ENCODE data around the gene NEURL1B. TPM values are rescaled to one million over a fixed set of nuclear protein-coding genes. Genes with fewer than 3 reads are reported as not detected.

The NEURL1B gene
- total and polyA plus RNA-seq, 4 donors: 1.5 to 10.0 (median 5.5) TPM

GRCh38 chr5:172637110-172637580, 3.9 kb upstream of the NEURL1B start:
- Histone ChIP-seq H3K27me3 (ENCODE audit: control insufficient read depth in 4 of 4, insufficient read depth in 4 of 4, low read length in 3 of 4) (no peaks in the 10 kb centered on the region), H3K9me3 (ENCODE audit: control insufficient read depth in 4 of 4, low read length in 3 of 4) (no peaks in the 10 kb centered on the region), H3K9ac (ENCODE audit: low read depth in 1 of 2, low read length in 2 of 2) (no peak overlapping the region), H3K4me3 (ENCODE audit: low read depth in 1 of 3, low read length in 3 of 3) (no peak overlapping the region), H3K4me1 (ENCODE audit: control insufficient read depth in 4 of 4, insufficient read depth in 4 of 4, low read length in 3 of 4) (peaks cover 5 to 20% (median 11%) of the 10 kb centered on the region in 4 donors), H3K27ac (ENCODE audit: low read depth in 1 of 2, low read length in 2 of 2) (no peak overlapping the region), H3K36me3 (ENCODE audit: control insufficient read depth in 4 of 4, insufficient read depth in 3 of 4, low read depth in 1 of 4, low read length in 3 of 4) (no peaks in the 10 kb centered on the region)
- DNase-seq (ENCODE audit: low spot score): no peak
- 60% methylated on average over 10 of the region's 10 CpGs for WGBS
- no peak for TF ChIP-seq EGR1 (IDR thresholded peaks at IDR 0.05; ENCODE audit: low read depth in 2 of 2)

GRCh38 chr5:172637740-172638139, 3.3 kb upstream of the NEURL1B start:
- TF ChIP-seq HNF4G (IDR thresholded peaks at IDR 0.05): no peak
- TF ChIP-seq FOXA1 (IDR thresholded peaks at IDR 0.05): no peak
- no peak for TF ChIP-seq SP1 (IDR thresholded peaks at IDR 0.05)
- TF ChIP-seq REST (IDR thresholded peaks at IDR 0.05): no peak
- H3K27ac ChIP-seq (ENCODE audit: low read depth in 1 of 2, low read length in 2 of 2): no peak overlapping the region
- H3K4me3 ChIP-seq (ENCODE audit: low read depth in 1 of 3, low read length in 3 of 3): no peak overlapping the region
- H3K27me3 ChIP-seq (ENCODE audit: control insufficient read depth in 4 of 4, insufficient read depth in 4 of 4, low read length in 3 of 4): no peaks in the 10 kb centered on the region
- no peaks in the 10 kb centered on the region for H3K36me3 ChIP-seq (ENCODE audit: control insufficient read depth in 4 of 4, insufficient read depth in 3 of 4, low read depth in 1 of 4, low read length in 3 of 4)
- no peaks in the 10 kb centered on the region for H3K9me3 ChIP-seq (ENCODE audit: control insufficient read depth in 4 of 4, low read length in 3 of 4)
- WGBS: 87% methylated on average over 2 of the region's 2 CpGs
- no peak overlapping the region for H3K9ac ChIP-seq (ENCODE audit: low read depth in 1 of 2, low read length in 2 of 2)
- DNase-seq (ENCODE audit: low spot score): no peak
- H3K4me1 ChIP-seq (ENCODE audit: control insufficient read depth in 4 of 4, insufficient read depth in 4 of 4, low read length in 3 of 4): peaks cover 5 to 20% (median 11%) of the 10 kb centered on the region in 4 donors

- no peaks in the 10 kb centered on the region for H3K27me3 ChIP-seq (ENCODE audit: control insufficient read depth in 4 of 4, insufficient read depth in 4 of 4, low read length in 3 of 4)
- no peak for DNase-seq (ENCODE audit: low spot score)
- no peak overlapping the region for H3K9ac ChIP-seq (ENCODE audit: low read depth in 1 of 2, low read length in 2 of 2)
- WGBS: 87% methylated on average over 3 of the region's 3 CpGs
- no peak overlapping the region for H3K27ac ChIP-seq (ENCODE audit: low read depth in 1 of 2, low read length in 2 of 2)
- no peak overlapping the region for H3K4me3 ChIP-seq (ENCODE audit: low read depth in 1 of 3, low read length in 3 of 3)
- H3K9me3 ChIP-seq (ENCODE audit: control insufficient read depth in 4 of 4, low read length in 3 of 4): no peaks in the 10 kb centered on the region
- no peak for TF ChIP-seq ATF3 (IDR thresholded peaks at IDR 0.05)
- no peak for TF ChIP-seq RXRA (IDR thresholded peaks at IDR 0.05)
- TF ChIP-seq HNF4G (IDR thresholded peaks at IDR 0.05): no peak
- TF ChIP-seq NR2F2 (IDR thresholded peaks at IDR 0.05): no peak
- no peak for TF ChIP-seq TAF1 (conservative IDR thresholded peaks at IDR 0.05)
- no peak for TF ChIP-seq RAD21 (IDR thresholded peaks at IDR 0.05)
- no peak for TF ChIP-seq JUND (IDR thresholded peaks at IDR 0.05)
- no peak for TF ChIP-seq SP1 (IDR thresholded peaks at IDR 0.05)
- no peak for TF ChIP-seq FOXA2 (IDR thresholded peaks at IDR 0.05)
- peaks cover 5 to 20% (median 11%) of the 10 kb centered on the region in 4 donors for H3K4me1 ChIP-seq (ENCODE audit: control insufficient read depth in 4 of 4, insufficient read depth in 4 of 4, low read length in 3 of 4)
- no peaks in the 10 kb centered on the region for H3K36me3 ChIP-seq (ENCODE audit: control insufficient read depth in 4 of 4, insufficient read depth in 3 of 4, low read depth in 1 of 4, low read length in 3 of 4)
These were observed 2.8 kb upstream of the NEURL1B start for GRCh38 chr5:172638209-172638768.
